OCI-LY1 (cell line): ENCODE results near the gene FHOD3.

Source experiments
- EZH2 ChIP-seq: fragments of 200-600 bp; sonication (generic), shearing (Covaris generic); IDR thresholded peaks from 2 replicates; pipeline ENCODE4 v1.8.0; 2017; ENCODE audit warnings: borderline replicate concordance, mixed run types, mild to moderate bottlenecking, antibody characterized with exemption, low read length, moderate library complexity, mixed read lengths
- TF ChIP-seq, protein P1 (sequence below): fragments of 200-600 bp; sonication (generic), shearing (Covaris generic); IDR thresholded peaks from 2 replicates; pipeline ENCODE4 v1.5.1; 2017; ENCODE audit warnings: mild to moderate bottlenecking, antibody characterized with exemption, low read length, moderate library complexity, mixed read lengths

DNA sequence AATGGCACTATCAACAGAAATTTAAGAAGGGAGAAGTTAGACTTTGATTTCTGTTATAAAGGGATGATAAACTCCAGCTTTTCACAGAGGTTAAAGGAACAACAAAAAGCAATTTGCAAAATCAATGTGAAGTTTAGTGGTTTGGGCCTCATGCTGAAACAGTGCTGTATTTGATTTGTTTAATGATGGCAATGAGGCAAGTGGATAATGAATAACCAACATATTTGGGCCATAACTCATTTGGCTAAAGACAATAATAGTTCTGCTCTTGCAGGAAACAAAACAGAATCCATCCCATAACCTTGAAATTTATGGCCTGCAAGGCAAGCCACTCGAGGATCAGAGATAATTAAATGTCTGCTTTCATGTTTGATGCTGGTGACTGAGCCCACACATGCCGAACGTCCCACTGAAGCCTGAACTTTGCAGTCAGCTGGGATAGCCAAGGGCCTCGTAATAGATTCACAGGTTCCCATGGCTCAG lies 474.8 kb downstream of the FHOD3 start:
- TF ChIP-seq, protein P1, sequence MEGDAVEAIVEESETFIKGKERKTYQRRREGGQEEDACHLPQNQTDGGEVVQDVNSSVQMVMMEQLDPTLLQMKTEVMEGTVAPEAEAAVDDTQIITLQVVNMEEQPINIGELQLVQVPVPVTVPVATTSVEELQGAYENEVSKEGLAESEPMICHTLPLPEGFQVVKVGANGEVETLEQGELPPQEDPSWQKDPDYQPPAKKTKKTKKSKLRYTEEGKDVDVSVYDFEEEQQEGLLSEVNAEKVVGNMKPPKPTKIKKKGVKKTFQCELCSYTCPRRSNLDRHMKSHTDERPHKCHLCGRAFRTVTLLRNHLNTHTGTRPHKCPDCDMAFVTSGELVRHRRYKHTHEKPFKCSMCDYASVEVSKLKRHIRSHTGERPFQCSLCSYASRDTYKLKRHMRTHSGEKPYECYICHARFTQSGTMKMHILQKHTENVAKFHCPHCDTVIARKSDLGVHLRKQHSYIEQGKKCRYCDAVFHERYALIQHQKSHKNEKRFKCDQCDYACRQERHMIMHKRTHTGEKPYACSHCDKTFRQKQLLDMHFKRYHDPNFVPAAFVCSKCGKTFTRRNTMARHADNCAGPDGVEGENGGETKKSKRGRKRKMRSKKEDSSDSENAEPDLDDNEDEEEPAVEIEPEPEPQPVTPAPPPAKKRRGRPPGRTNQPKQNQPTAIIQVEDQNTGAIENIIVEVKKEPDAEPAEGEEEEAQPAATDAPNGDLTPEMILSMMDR = no peak
- TF ChIP-seq EZH2 = no peak
